Measurements from ENCODE around the gene VAV2.

GRCh38 chr9:133796562-133796961 is 195.6 kb downstream of the VAV2 start:
- TF ChIP-seq CTCF (IDR thresholded peaks at IDR 0.05) (no peak), POLR2A (IDR thresholded peaks at IDR 0.05) (no peak)
